Heart left ventricle (tissue), 16 donors: ENCODE measurements around the gene SRC. TPM values are rescaled to one million over a fixed set of nuclear protein-coding genes. Genes with fewer than 3 reads are reported as not detected.

Source experiments
- ATAC-seq, 4 donors: fragments of 200-7000 bp; cut with Tn5 transposase; one replicate each; pipeline ENCODE4 v1.9.1; 2020 to 2022; ENCODE audit warnings: moderate library complexity in 4 of 4, mild to moderate bottlenecking in 3 of 4, moderate number of reproducible peaks in 1 of 4
- DNase-seq, 5 donors: peaks; one replicate each; pipeline ENCODE4 v3.0.0-alpha.2; 2020
- H3K27ac ChIP-seq, 12 donors: fragments of 200-600 bp; sonication (generic) in 4 of 12; one replicate each; pipeline versions ENCODE4 v1.5.0 to v1.8.0; 2016 to 2022; ENCODE audit warnings: mild to moderate bottlenecking in 2 of 12
- H3K27me3 ChIP-seq, 9 donors: fragments of 200-600 bp; sonication (generic) in 2 of 9; one replicate each; pipeline versions ENCODE4 v1.5.1 to v1.8.0; 2016 to 2022; ENCODE audit warnings: mild to moderate bottlenecking in 3 of 9
- H3K36me3 ChIP-seq, 9 donors: fragments of 200-600 bp; sonication (generic) in 2 of 9; one replicate each; pipeline versions ENCODE4 v1.5.0 to v1.8.0; 2018 to 2022; ENCODE audit warnings: mild to moderate bottlenecking in 2 of 9
- H3K4me1 ChIP-seq, 12 donors: fragments of 200-600 bp; sonication (generic) in 4 of 12; one replicate each; pipeline versions ENCODE4 v1.5.0 to v1.8.0; 2016 to 2022; ENCODE audit warnings: mild to moderate bottlenecking in 3 of 12
- H3K4me3 ChIP-seq, 12 donors: fragments of 200-600 bp; sonication (generic) in 4 of 12; one replicate each; pipeline versions ENCODE4 v1.5.0 to v1.8.0; 2017 to 2022; ENCODE audit warnings: mild to moderate bottlenecking in 9 of 12, moderate library complexity in 4 of 12
- H3K9me3 ChIP-seq, 12 donors: fragments of 200-600 bp; sonication (generic) in 4 of 12; one replicate each; pipeline versions ENCODE4 v1.5.0 to v1.8.0; 2016 to 2022; ENCODE audit warnings: mild to moderate bottlenecking in 1 of 12
- POLR2A ChIP-seq, 2 donors: fragments of 450-650 bp; IDR thresholded peaks; one replicate each; pipeline ENCODE4 v1.6.1; 2017; ENCODE audit warnings: antibody characterized with exemption in 2 of 2, mild to moderate bottlenecking in 2 of 2, moderate library complexity in 2 of 2
- WGBS, 4 donors: extraction: QIAGEN DNeasy Blood & Tissue Kit in 2 of 4; methylation state at CpG; one replicate each; pipeline versions ENCODE4 v1.1.5 to v1.1.7; 2013 to 2018; 5-methylcytosine and 5-hydroxymethylcytosine counted together
- intact Hi-C, 10 donors: fragments of 100-400 bp; cut with DNase I; formaldehyde crosslinking; loops; one replicate each; pipeline versions ENCODE4 v1.11.1 to v1.14.2; 2022
- polyA plus RNA-seq, 2 donors: library from polyadenylated mRNA; stranded (reverse); fragments of 200-250 nt; gene quantifications; one replicate each; pipeline ENCODE4 v1.2.3, GENCODE V29; 2013
- total RNA-seq, 9 donors: library from RNA; depleted of rRNA in 2 of 9; stranded (reverse); fragments of >200 nt in 2 of 9; fragmentation: NEBNext Ultra II Directional in 3 of 9; extraction: Animal tissue kit (Norgen Biotek cat#: 25700) in 3 of 9; gene quantifications; one replicate each; pipeline versions ENCODE4 v1.1.0 to v1.2.4, GENCODE V29; 2016 to 2023
- TF ChIP-seq, protein P1 (sequence below), 12 donors: fragments of 200-600 bp; sonication (generic) in 4 of 12; IDR thresholded peaks; one replicate each; pipeline versions ENCODE4 v1.5.0 to v1.8.0; 2018 to 2022; ENCODE audit warnings: antibody characterized with exemption in 12 of 12, mild to moderate bottlenecking in 5 of 12
- donor health status: ischemic (EF 13 %, LVEDD 7.1; RV severe dilation, severe dysfunction).
- donor health status: healthy with polysubstance abuse.
- donor health status: DM: no; HTN: yes; CAD: no.
- donor health status: DM: no; HTN: no; CAD: no.
- donor health status: ischemic (EF 25% LVEDD 6.9; RV normal size, moderate dysfunction).
- donor health status: ischemic (EF 25% LVEDD 5.7; RV mildly dilated, moderate dysfunction).
- donor health status: healthy.
- donor health status: DM: yes; HTN: yes; CAD: no.
- donor health status: ischemic (EF 35%, LVEDD 5.7; RV mildly dilated, moderate dysfunction).
- donor health status: nonischemic (EF 11% LVEDD 7.7; RV severe dilation, severe dysfunction).
- donor health status: DM: yes; HTN: yes; CAD: no.
- donor health status: PGD.
- donor health status: ischemic (EF 29% LVEDD 5.4; RV normal size, mild dysfunction).
- donor health status: nonischemic (EF 23%, LVEDD 6.1; RV moderate dilation, normal function).

Gene SRC
- total and polyA plus RNA-seq, 11 donors = 2.5 to 19.9 (median 5.1) TPM

DNA sequence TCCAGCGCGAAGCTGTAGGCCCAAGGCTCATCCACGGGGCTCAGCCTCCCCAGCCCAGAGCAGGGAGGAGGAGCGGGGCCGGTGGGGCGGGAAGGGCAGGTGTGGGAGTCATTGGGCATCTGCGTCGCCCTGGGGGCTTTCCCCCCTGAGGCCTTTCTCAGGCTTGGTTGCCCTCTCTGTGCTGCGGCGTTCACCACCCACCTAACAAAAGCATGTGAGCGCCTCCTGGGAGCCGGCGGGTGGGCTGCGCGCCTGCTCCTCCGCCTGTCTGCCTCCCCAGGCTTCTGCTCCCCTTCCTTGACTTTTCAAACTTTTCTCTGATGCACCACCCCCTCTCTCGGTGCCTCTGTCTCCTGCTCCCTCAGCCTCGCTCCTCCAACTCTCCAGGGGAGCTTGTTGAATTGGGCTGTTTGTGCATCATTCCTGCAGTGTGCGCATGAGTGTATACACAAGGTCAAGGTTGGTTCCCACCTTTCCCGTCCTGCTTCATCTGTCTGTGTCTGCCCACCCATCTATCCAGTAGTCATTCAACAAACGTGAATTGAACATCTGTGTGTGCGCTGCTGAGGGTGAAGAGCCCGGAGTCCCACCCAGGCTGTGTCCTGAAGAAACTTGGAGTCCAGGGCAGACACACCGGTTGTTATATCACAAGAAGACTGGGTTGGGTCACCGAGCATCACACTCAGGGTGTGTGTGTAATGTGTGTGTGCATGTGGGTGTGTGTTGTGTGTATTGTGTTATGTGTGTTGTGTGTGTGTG lies 92.7 kb downstream of the SRC start:
- Histone ChIP-seq H3K27me3 (no peaks in the 10 kb centered on the region), H3K4me3 (no peak overlapping the region), H3K36me3 (no peaks in the 10 kb centered on the region), H3K27ac (no peak overlapping the region), H3K9me3 (no peaks in the 10 kb centered on the region), H3K4me1 (no peaks in the 10 kb centered on the region)
- DNase-seq (no peak), ATAC-seq (no peak)
- intact Hi-C loops = no loop called here
- no peak for TF ChIP-seq POLR2A (IDR thresholded peaks at IDR 0.05)
- TF ChIP-seq, protein P1, sequence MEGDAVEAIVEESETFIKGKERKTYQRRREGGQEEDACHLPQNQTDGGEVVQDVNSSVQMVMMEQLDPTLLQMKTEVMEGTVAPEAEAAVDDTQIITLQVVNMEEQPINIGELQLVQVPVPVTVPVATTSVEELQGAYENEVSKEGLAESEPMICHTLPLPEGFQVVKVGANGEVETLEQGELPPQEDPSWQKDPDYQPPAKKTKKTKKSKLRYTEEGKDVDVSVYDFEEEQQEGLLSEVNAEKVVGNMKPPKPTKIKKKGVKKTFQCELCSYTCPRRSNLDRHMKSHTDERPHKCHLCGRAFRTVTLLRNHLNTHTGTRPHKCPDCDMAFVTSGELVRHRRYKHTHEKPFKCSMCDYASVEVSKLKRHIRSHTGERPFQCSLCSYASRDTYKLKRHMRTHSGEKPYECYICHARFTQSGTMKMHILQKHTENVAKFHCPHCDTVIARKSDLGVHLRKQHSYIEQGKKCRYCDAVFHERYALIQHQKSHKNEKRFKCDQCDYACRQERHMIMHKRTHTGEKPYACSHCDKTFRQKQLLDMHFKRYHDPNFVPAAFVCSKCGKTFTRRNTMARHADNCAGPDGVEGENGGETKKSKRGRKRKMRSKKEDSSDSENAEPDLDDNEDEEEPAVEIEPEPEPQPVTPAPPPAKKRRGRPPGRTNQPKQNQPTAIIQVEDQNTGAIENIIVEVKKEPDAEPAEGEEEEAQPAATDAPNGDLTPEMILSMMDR (IDR thresholded peaks at IDR 0.05) = no peak
- WGBS, 4 donors = 83 to 87% (median 86%) methylated on average over 20 to 25 of the region's 25 CpGs

DNA sequence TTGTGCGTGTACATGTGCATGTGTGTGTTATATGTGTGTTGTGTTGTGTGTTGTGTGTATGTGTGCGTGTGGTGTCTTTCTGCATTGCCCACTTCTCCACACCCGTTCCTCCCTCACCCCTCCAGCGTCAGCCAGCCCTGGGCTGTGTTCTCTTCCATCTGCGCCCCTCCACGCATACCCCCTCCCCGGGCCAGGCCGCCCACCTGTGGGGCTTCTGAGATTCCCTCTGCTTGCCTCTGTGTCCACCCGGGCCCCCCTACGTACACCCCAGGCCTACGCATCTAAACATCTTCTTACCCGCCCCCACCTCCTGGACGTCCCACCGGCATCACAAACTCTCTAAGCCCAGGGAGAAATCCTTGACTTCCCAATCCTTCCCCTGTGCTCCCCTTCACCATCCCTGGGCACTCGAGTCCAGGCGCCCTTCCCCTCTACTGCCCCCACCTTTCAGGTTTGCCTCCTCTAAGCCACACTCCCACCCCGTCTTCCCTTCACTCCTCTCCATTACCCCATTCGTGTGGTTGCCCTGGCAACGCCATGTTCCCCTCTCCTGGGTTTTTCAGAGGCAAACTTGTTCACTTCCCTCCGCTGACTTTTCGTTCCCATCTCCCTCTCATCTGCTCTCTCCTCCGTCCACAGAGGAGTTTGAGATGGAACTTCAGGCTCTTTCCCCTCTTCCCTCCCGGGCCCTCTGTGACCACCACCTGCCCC lies 93.4 kb downstream of the SRC start:
- no peak for TF ChIP-seq POLR2A (IDR thresholded peaks at IDR 0.05)
- TF ChIP-seq, protein P1 (IDR thresholded peaks at IDR 0.05) = no peak
- no peaks in the 10 kb centered on the region for H3K27me3 ChIP-seq
- no peak for ATAC-seq
- no peak overlapping the region for H3K4me3 ChIP-seq
- H3K36me3 ChIP-seq = no peaks in the 10 kb centered on the region
- H3K27ac ChIP-seq = no peak overlapping the region
- WGBS, 4 donors = 71 to 76% (median 73%) methylated on average over 23 of the region's 23 CpGs
- H3K4me1 ChIP-seq = no peaks in the 10 kb centered on the region
- DNase-seq = no peak
- no peaks in the 10 kb centered on the region for H3K9me3 ChIP-seq
- intact Hi-C loops = no loop called here

DNA sequence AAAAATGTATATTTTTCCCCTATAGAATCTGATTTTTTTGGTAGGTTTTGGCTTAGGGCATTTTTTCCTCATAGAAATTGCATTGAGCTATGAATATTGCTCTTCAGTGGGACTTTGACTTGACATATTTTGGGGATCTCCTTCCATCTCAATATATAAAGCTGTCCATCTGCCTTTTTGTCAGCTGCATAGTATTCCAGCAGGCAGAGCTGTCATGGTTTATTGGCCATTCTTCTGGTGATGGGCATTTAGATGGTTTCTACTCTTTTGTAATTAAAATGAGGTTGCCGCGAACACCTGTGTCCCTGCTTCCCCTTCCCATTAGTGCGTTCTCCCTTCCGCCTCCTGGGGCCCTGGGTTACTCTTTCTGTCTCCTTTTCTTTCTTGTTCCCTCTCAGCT lies 95.1 kb downstream of the SRC start:
- TF ChIP-seq, protein P1 (IDR thresholded peaks at IDR 0.05) = no peak
- no peak for TF ChIP-seq POLR2A (IDR thresholded peaks at IDR 0.05)
- Histone ChIP-seq H3K27me3 (no peaks in the 10 kb centered on the region), H3K9me3 (no peaks in the 10 kb centered on the region), H3K36me3 (no peaks in the 10 kb centered on the region), H3K27ac (no peak overlapping the region), H3K4me1 (no peaks in the 10 kb centered on the region), H3K4me3 (no peak overlapping the region)
- DNase-seq (no peak), ATAC-seq (no peak)
- WGBS, 4 donors = 91 to 95% (median 94%) methylated on average over 4 of the region's 4 CpGs
- intact Hi-C loops = no loop called here

DNA sequence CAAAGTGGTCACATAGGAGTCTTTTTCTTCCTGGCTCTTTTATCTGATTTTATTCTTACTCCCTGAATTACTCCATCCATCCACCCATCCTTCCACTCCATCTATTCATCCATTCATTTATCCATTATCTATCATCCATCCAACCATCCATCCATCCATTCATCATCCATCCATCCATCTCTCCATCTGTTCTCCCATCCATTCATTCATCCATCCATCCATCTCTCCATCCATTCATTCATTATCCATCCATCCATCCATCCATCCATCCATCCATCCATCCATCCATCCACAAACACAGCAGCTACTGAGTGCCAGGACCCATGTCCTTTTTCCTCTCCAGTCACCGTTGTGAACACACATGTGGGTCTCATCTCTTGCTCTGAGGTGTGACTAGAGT lies 96.6 kb downstream of the SRC start:
- ATAC-seq = no peak
- H3K36me3 ChIP-seq = no peaks in the 10 kb centered on the region
- H3K4me3 ChIP-seq = no peak overlapping the region
- DNase-seq = no peak
- WGBS, 4 donors = 74 to 91% (median 79%) methylated on average over 1 of the region's 1 CpG
- H3K27ac ChIP-seq = no peak overlapping the region
- TF ChIP-seq, protein P1 (IDR thresholded peaks at IDR 0.05) = no peak
- no peak for TF ChIP-seq POLR2A (IDR thresholded peaks at IDR 0.05)
- intact Hi-C loops = no loop called here
- no peaks in the 10 kb centered on the region for H3K4me1 ChIP-seq
- H3K9me3 ChIP-seq = no peaks in the 10 kb centered on the region
- H3K27me3 ChIP-seq = no peaks in the 10 kb centered on the region
